Peyer's patch (tissue), 4 donors: ENCODE results near the gene DOCK2.

ENCODE experiments used
- CTCF ChIP-seq, 6 experiments: fragments of 450-650 bp in 4 of 6; fragments of 200-600 bp in 2 of 6; sonication (generic) in 1 of 6; IDR thresholded peaks; one replicate each; pipeline ENCODE4 v1.5.1; 2017 to 2019; ENCODE audit warnings: antibody characterized with exemption in 6 of 6, mild to moderate bottlenecking in 3 of 6, moderate library complexity in 1 of 6
- POLR2A ChIP-seq, 2 donors: fragments of 450-650 bp; IDR thresholded peaks; one replicate each; pipeline ENCODE4 v1.5.1; 2017; ENCODE audit warnings: antibody characterized with exemption in 2 of 2, mild to moderate bottlenecking in 2 of 2, moderate library complexity in 2 of 2

GRCh38 chr5:170071748-170072147 is 434.7 kb downstream of the DOCK2 start:
- TF ChIP-seq CTCF (IDR thresholded peaks at IDR 0.05) (no peak), POLR2A (IDR thresholded peaks at IDR 0.05) (no peak)
